GM21619 (cell line): ENCODE measurements around the gene MRPL4.
"Not testable (repeated sequence)": the region's sequence is repeated elsewhere in the genome, so short reads cannot be mapped to it uniquely, and the experiment has no call there.

Experiments used
- ATAC-seq: cut with Tn5 transposase; IDR thresholded peaks from one replicate; pipeline ENCODE4 v1.9.1; 2021; ENCODE audit not compliant: unreplicated experiment

MRPL4 gene

DNA sequence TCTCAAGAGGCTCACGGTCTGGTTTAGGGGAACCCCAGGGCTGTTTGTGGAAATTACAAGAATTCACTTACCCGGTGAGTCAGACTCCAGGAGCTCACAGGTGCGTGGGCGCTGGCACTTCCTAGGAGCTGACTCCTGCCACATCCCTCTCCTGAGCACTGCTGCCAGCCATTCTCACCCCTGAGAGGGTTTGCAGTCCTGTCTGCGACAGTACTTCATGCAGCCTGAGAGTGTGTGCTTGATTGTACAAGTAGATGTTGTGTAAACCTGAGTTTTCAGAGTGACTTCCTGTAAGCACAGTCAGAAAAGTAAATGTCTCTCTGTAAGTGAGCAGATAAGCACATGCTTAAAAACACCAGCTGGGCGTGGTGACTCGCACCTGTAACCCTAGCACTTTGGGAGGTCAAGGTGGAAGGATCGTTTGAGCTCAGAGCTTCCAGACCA lies 8.1 kb downstream of the MRPL4 start:
- no peak for ATAC-seq

DNA sequence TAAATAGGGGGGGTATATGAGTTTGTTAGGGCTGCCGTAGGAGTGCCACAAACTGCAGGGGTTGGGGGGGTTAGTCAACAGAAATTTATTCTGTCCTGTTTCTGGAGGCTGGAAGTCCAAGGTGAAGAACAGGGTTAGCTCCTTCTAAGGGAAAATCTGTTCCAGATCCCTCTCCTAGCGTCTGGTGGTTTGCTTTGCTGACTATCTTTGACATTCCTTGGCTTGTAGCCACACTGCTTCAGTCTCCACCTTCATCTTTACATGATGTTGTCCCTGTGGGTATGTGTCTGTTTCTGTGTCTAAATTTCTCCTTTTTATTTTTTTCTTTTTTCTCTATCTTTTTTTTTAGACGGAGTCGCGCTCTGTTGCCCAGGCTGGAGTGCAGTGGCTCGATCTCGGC lies 10.8 kb downstream of the MRPL4 start:
- ATAC-seq, result no peak

DNA sequence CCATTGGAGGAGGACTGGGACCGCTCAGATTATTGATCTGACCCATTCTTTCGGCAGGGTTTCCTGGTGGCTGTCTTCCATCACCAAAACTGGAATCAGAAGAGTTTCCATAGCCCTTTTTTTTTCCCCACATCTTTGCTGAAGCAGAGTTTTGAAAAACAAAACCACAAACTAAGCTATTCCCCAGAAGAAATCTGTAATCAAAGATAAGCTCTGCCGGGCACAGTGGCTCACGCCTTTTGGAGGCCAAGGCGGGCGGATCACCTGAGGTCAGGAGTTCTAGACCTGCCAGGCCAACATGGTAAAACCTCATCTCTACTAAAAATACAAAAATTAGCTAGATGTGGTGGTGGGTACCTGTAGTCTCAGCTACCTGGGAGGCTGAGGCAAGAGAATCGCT lies 14.7 kb downstream of the MRPL4 start:
- no peak for ATAC-seq

DNA sequence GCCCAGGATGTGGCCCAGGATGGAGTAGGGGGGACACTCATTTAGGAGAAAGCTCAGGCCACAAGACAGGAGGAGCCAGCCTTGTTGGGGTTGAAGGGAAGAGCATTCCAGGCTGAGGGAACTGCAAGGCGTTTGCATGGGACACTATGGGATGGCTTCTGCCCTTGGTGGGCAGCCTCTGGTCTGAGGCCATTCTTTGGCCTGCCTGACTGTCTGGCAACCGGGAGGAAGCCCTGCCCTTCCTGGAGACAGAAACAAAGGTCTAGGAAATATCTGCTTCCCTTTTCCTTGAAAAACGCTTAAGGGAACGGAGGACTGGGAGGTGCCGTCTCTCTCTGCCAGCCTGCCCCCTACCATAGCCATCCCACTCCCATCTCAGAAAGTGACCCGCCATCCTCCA lies 16.1 kb downstream of the MRPL4 start:
- no peak for ATAC-seq

DNA sequence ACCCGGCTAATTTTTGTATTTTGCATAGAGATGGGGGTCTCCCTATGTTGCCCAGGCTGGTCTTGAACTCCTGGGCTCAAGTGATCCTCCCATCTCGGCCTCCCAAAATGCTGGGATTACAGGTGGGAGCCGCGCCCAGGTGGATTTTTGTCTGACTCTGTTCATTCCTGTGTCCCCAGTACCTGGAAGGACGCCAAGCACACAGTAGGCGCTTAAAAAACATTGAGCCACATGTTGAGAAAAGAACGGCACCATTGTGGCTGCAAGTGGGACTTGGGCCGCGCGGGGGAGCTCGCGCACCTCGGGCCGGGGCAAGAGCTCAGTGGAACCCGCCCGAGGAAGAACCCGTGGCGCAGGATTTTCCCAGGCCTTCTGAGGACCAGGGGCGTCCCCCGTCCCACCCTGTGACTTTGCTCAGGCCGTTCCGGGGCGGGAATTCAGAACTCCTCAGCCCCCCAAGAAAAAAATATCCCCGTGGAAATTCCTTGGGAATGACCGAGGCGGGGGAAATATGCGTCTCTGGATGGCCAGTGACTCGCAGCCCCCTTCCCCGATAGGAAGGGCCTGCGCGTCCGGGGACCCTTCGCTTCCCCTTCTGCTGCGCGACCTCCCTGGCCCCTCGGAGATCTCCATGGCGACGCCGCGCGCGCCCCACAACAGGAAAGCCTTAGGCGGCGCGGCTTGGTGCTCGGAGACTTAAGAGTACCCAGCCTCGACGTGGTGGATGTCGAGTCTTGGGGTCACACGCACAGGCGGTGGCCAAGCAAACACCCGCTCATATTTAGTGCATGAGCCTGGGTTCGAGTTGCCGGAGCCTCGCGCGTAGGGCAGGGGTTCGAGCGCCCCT lies 17.5 kb downstream of the MRPL4 start:
- no peak for ATAC-seq

DNA sequence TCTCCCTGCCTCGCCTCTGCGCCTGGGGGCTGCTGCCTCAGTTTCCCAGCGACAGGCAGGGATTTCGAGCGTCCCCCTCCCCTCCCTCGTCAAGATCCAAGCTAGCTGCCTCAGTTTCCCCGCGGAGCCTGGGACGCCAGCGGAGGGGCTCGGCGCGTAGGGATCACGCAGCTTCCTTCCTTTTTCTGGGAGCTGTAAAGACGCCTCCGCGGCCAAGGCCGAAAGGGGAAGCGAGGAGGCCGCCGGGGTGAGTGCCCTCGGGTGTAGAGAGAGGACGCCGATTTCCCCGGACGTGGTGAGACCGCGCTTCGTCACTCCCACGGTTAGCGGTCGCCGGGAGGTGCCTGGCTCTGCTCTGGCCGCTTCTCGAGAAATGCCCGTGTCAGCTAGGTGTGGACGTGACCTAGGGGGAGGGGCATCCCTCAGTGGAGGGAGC lies 18.2 kb downstream of the MRPL4 start:
- ATAC-seq, result peak; percentile 32

DNA sequence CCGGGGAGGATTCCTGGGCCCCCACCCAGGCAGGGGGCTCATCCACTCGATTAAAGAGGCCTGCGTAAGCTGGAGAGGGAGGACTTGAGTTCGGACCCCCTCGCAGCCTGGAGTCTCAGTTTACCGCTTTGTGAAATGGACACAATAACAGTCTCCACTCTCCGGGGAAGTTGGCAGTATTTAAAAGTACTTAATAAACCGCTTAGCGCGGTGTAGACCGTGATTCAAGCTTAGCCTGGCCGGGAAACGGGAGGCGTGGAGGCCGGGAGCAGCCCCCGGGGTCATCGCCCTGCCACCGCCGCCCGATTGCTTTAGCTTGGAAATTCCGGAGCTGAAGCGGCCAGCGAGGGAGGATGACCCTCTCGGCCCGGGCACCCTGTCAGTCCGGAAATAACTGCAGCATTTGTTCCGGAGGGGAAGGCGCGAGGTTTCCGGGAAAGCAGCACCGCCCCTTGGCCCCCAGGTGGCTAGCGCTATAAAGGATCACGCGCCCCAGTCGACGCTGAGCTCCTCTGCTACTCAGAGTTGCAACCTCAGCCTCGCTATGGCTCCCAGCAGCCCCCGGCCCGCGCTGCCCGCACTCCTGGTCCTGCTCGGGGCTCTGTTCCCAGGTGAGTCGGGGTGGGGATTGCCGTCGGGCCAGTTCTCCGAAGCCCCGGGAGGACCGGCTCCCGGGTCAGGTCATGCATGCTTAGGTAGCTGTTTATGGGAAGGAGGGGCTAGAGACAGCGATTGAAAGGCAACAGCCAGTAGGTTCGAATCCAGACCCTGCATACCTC lies 18.8 kb downstream of the MRPL4 start, which contains the start of gene ICAM1:
TSS of gene ICAM1 (plus strand) at position 505 of the 779 bp plus-strand sequence. CDS start at position 545, 40 bp downstream.
- ATAC-seq, result peak; percentile 54

DNA sequence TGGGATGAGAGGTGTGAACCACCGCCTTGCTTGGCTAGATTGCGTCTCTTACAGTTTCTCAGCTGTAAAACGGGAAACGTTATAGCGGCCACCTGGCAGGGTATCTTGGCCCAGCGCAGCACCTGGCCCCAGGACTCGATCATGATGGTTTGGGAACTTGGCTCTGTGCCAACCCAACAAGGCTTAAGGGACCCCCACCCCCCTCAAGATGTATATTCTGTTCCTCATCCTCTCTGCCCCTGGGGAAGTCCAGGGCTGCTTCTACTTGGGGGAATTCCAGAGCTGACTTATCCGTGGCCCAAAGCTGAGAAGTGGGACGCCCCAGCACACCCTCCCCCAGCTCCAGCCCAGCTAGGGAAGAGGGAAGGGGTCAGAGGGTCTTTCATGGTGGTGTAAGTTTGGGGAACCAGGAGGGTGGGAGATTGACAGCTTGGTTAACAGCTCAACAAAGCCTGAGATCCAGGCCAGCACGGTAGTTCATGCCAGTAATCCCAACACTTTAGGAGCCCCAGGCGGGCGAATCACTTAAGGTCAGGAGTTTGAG lies 19.6 kb downstream of the MRPL4 start:
- peak; percentile 18 for ATAC-seq

DNA sequence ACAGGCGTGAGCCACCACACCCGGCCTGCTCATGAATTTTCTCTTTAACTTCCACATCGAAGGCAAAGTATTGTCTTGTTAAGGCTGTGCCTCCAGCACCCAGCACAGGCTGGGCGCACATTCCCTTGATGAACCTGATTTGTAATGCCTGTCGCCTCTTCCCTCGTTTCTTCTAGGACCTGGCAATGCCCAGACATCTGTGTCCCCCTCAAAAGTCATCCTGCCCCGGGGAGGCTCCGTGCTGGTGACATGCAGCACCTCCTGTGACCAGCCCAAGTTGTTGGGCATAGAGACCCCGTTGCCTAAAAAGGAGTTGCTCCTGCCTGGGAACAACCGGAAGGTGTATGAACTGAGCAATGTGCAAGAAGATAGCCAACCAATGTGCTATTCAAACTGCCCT lies 22.6 kb downstream of the MRPL4 start:
- no peak for ATAC-seq

DNA sequence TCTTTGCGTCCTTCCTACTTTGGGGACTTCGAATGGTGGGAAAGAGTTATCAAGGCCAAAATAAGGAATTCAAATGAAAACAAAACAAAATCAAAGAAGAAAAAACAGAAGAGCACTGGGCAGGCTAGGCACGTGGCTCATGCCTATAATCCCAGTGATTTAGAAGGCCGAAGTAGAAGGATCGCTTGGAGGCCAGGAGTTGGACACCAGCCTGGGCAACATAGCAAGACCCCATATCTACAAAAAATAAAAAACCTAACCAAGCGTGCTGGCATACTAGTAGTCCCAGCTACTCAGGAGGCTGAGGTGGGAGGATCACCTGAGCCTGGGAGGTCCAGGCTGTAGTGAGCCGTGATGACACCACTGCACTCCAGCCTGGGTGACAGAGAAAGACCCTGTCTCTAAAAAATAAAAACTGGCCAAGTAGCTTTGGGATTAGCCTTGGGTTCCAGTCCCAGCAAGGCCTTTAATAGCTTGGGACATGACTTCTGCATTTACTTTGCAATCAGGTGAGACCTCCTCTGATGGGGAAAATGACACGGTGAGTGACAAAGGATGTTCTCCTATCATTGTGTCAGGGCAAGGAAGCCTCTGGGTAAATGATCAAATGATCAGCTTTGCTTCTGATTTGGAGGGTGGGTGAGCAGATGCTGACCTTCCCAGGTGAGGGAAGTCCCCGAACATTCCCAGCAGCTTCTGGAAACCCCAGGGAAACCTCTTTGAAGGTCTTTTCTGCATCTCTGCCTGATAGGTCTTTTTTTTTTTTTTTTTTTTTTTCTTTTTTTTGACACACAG lies 26.0 kb downstream of the MRPL4 start:
- ATAC-seq, result no peak

DNA sequence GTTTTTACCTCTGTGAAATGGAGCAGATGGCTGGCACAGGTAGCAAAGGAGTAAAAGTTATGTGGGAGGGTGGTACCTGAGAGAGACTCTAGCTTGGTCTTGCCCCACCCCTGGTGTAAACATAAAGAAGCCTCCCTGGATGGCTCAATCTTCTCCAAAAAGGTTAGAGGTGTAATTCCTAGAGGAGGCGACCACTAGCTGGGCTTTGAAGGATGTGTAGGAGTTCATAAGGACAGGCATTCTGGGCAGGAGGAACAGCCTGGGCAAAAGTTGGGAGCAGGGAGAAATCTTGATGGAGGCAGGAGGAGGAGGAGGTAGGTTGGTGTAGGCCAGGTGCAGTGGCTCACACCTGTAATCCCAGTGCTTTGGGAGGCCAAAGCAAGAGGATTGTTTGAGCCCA lies 26.9 kb downstream of the MRPL4 start:
- ATAC-seq, result no peak

DNA sequence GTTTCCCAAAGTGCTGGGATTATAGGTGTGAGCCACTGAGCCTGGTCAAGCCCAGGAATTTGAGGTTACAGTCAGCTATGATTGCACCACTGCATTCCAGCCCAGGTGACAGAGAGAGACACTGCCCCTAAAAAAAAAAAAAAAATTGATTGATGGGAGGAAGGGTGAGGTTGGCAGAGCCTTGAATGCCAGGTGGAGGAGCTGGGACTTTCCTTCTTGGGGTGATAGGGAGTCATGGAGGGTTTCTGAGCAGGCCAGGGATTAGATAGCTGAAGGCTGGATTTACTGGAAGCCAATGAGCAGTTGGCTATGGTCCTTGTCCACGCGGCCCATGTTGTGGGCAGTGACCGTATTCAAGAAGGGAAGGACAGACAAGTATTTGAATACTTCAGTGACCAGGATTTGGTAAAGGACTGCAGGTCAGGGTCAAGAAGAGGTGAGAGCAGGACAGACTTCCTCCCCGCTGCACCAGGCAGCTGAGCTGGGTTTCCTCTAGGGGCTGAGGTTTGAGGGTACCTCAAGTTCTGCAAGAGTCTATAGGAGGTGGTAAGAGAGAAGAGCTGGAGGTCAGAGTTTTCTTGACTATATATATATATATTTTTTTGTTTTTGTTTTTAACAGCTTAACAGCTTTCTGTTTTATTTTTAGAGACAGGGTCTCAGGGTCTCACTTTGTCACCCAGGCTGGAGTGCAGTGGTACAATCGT lies 27.9 kb downstream of the MRPL4 start:
- ATAC-seq, result no peak

DNA sequence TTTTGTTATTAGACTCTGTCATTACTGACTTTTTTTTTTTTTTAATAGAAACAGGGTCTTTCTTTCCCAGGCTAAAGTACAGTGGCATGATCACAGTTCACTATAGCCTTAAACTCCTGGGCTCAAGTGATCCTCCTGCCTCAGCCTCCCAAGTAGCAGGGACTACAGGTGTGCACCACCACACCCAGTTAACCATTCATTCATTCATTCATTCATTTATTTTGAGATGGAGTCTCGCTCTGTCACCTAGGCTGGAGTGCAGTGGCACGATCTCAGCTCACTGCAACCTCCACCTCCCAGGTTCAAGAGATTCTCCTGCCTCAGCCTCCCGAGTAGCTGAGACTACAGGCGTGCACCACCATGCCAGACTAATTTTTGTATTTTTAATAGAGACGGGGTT lies 30.0 kb downstream of the MRPL4 start:
- not testable (repeated sequence) for ATAC-seq

DNA sequence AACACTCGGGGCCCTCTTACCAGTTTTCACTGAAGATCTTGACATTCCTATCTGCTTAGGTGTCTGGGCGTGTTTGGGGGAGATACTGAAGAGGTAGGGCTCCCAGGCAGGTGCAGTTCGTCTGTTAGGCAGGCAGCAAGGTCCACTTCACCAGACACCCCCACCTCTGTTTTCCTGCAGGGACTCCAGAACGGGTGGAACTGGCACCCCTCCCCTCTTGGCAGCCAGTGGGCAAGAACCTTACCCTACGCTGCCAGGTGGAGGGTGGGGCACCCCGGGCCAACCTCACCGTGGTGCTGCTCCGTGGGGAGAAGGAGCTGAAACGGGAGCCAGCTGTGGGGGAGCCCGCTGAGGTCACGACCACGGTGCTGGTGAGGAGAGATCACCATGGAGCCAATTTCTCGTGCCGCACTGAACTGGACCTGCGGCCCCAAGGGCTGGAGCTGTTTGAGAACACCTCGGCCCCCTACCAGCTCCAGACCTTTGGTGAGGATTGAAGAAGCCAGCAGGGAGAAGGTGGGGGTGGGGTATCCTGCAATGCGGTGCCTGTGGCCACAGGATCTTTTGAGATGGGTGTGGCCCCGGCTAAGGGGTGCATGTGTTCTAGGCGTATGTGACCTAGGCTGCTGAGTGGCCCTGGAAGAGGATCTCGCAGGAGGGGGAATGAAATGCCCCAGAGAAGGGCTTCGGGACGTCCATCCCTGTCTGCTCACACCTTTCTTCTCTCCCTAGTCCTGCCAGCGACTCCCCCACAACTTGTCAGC lies 31.5 kb downstream of the MRPL4 start:
- no peak for ATAC-seq

DNA sequence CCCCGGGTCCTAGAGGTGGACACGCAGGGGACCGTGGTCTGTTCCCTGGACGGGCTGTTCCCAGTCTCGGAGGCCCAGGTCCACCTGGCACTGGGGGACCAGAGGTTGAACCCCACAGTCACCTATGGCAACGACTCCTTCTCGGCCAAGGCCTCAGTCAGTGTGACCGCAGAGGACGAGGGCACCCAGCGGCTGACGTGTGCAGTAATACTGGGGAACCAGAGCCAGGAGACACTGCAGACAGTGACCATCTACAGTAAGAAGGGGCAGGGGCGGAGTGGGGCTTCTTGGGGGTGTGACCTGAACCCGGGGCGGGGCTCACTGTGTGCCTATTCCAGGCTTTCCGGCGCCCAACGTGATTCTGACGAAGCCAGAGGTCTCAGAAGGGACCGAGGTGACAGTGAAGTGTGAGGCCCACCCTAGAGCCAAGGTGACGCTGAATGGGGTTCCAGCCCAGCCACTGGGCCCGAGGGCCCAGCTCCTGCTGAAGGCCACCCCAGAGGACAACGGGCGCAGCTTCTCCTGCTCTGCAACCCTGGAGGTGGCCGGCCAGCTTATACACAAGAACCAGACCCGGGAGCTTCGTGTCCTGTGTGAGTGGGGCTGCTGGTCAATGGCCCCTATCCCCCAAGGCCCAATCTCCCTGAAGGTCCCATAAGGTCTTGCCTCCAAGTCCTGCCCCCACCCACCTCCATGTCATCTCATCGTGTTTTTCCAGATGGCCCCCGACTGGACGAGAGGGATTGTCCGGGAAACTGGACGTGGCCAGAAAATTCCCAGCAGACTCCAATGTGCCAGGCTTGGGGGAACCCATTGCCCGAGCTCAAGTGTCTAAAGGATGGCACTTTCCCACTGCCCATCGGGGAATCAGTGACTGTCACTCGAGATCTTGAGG lies 32.3 kb downstream of the MRPL4 start:
- no peak for ATAC-seq

DNA sequence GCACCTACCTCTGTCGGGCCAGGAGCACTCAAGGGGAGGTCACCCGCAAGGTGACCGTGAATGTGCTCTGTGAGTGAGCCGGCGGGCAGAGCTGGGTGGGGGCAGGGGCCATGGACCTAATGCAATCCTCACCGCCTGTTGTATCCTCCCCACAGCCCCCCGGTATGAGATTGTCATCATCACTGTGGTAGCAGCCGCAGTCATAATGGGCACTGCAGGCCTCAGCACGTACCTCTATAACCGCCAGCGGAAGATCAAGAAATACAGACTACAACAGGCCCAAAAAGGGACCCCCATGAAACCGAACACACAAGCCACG lies 32.9 kb downstream of the MRPL4 start:
- ATAC-seq, result no peak

DNA sequence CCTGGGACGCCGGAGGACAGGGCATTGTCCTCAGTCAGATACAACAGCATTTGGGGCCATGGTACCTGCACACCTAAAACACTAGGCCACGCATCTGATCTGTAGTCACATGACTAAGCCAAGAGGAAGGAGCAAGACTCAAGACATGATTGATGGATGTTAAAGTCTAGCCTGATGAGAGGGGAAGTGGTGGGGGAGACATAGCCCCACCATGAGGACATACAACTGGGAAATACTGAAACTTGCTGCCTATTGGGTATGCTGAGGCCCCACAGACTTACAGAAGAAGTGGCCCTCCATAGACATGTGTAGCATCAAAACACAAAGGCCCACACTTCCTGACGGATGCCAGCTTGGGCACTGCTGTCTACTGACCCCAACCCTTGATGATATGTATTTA lies 33.4 kb downstream of the MRPL4 start:
- no peak for ATAC-seq

DNA sequence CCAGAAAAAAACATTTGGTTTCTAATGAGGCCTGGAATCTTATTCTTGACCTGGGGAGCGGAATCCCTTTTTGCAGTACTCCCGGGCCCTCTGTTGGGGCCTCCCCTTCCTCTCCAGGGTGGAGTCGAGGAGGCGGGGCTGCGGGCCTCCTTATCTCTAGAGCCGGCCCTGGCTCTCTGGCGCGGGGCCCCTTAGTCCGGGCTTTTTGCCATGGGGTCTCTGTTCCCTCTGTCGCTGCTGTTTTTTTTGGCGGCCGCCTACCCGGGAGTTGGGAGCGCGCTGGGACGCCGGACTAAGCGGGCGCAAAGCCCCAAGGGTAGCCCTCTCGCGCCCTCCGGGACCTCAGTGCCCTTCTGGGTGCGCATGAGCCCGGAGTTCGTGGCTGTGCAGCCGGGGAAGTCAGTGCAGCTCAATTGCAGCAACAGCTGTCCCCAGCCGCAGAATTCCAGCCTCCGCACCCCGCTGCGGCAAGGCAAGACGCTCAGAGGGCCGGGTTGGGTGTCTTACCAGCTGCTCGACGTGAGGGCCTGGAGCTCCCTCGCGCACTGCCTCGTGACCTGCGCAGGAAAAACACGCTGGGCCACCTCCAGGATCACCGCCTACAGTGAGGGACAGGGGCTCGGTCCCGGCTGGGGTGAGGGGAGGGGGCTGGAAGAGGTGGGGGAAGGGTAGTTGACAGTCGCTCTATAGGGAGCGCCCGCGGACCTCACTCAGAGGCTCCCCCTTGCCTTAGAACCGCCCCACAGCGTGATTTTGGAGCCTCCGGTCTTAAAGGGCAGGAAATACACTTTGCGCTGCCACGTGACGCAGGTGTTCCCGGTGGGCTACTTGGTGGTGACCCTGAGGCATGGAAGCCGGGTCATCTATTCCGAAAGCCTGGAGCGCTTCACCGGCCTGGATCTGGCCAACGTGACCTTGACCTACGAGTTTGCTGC lies 35.1 kb downstream of the MRPL4 start, which contains the start of gene ICAM4:
TSS of gene ICAM4 (plus strand) at position 153 of the 935 bp plus-strand sequence. CDS start at position 211, 58 bp downstream.
- ATAC-seq, result no peak
